ENCODE measurements around the gene ELMOD3. TPM values are rescaled to one million over a fixed set of nuclear protein-coding genes. Genes with fewer than 3 reads are reported as not detected.
A peak's percentile ranks its signal among the peaks of the same experiment; 100 is the strongest.
"Not testable (repeated sequence)": the region's sequence is repeated elsewhere in the genome, so short reads cannot be mapped to it uniquely, and the experiment has no call there.

The ELMOD3 gene
- total RNA-seq, 1 donor from 2014 or later: 14.3 TPM

DNA sequence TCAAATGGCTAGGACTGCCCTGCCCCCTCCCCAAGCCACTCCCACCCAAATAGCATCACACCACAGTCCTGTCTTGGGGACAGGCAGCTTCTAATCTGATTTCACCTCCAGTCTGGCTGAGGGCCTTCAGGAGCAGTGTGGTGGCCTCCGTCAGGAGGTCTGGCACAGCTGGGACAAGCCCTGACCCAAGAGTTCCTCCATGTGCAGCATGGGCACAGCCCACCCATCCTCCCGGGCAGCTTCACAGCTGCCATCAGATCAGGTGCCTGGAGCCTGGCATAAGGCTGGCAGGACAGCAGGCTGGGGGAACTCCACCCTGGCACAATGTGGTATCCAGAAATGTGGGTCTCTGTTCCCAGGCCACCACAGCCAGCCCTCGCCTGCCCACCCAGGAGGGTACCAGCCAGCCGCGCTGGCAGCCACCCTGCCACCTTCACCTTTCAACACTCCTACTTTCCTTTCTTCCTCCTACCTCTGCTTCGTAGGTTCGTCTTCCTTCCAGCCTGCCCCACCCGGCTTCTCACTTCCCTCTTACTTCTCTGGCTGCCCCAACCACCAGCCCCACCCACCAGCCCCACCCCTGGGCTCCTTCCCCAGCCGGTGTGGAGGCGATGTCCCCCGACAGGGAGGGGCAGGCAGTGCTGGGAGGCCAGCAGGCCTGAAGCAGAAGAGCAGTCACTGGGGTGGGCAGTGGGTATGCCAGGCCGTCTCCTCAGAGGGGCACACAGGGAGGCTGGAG lies 55.4 kb downstream of the ELMOD3 start, which contains the start of gene CAPG:
Gene CAPG (minus strand): TSS at position 522 of the 739 bp plus-strand sequence. CDS start 8,221 bp downstream, outside the sequence.
- Mint-ChIP-seq H3K9me3 (ENCODE audit: low read depth) (no peaks in the 10 kb centered on the region), H3K27me3 (ENCODE audit: low read depth) (no peaks in the 10 kb centered on the region), H3K4me3 (ENCODE audit: unreplicated experiment) (no peak within 1 kb of the TSS), H3K4me1 (ENCODE audit: low read depth) (peaks cover 57% of the 10 kb centered on the region), H3K36me3 (ENCODE audit: low read depth) (no peaks in the 10 kb centered on the region), H3K27ac (ENCODE audit: unreplicated experiment) (peak within 1 kb of the TSS; percentile 54)
- DNase-seq (ENCODE audit: low spot score): no peak
- TF ChIP-seq, protein P1, sequence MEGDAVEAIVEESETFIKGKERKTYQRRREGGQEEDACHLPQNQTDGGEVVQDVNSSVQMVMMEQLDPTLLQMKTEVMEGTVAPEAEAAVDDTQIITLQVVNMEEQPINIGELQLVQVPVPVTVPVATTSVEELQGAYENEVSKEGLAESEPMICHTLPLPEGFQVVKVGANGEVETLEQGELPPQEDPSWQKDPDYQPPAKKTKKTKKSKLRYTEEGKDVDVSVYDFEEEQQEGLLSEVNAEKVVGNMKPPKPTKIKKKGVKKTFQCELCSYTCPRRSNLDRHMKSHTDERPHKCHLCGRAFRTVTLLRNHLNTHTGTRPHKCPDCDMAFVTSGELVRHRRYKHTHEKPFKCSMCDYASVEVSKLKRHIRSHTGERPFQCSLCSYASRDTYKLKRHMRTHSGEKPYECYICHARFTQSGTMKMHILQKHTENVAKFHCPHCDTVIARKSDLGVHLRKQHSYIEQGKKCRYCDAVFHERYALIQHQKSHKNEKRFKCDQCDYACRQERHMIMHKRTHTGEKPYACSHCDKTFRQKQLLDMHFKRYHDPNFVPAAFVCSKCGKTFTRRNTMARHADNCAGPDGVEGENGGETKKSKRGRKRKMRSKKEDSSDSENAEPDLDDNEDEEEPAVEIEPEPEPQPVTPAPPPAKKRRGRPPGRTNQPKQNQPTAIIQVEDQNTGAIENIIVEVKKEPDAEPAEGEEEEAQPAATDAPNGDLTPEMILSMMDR (IDR thresholded peaks at IDR 0.05): no peak

DNA sequence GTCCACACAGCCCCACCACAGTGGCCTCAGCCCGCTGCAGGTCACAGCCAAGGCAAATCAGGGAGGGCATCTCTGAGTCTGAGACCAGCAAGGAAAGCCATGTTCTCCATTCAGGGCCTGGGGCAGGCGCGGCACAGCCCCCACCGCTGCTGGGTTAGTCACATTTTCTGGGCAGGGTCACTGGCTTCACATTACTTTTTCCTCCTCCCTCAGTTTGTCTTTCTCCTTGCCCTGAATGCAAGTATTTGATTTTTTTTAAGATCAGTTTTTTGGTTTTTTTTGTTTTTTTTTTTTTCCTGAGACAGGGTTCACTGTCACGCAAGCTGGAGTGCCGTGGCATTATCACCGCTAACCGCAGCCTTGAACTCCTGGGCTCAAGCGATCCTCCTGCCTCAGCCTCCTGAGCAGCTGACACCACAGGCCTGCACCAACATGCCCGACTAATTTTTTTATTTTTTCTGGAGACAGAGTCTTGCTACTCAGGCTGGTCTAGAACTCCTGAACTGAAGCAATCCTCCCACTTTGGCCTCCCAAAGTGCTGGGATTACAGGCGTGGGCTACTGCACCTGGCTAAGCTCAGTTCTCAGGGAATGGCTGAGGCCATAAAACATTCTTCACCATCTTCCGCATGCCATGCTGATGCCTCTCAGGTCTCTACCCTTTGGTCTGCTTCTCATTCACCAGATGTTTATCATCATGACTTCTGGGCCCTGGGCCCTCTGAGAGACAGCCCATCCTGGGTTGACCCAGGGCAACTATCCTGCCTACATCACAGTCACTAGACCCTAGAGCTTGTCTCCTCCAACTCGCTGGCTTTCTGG lies 56.2 kb downstream of the ELMOD3 start:
- TF ChIP-seq, protein P1 (IDR thresholded peaks at IDR 0.05): no peak
- Mint-ChIP-seq H3K4me3 (ENCODE audit: unreplicated experiment) (no peak overlapping the region), H3K4me1 (ENCODE audit: low read depth) (peaks cover 50% of the 10 kb centered on the region), H3K27ac (ENCODE audit: unreplicated experiment) (no peak overlapping the region), H3K36me3 (ENCODE audit: low read depth) (no peaks in the 10 kb centered on the region), H3K27me3 (ENCODE audit: low read depth) (no peaks in the 10 kb centered on the region), H3K9me3 (ENCODE audit: low read depth) (no peaks in the 10 kb centered on the region)
- DNase-seq (ENCODE audit: low spot score): no peak

DNA sequence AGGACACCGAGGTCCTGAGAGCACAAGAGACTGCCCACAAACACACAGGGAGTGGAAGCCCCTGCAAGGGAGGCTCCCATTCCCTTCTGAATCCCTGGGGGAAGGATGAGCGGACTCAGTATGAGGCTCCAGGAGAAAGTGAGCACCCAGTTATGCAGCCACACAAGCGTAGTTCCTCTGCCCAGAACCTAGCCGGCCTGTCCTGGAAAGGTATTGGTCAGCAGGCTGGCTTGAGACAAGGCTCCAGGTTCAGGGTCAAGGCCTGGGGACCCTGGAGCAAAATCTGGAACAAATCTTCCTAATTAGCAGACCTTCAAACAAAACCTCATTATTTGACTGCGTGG lies 56.8 kb downstream of the ELMOD3 start:
- no peak for DNase-seq (ENCODE audit: low spot score)
- no peak overlapping the region for H3K4me3 Mint-ChIP-seq (ENCODE audit: unreplicated experiment)
- H3K36me3 Mint-ChIP-seq (ENCODE audit: low read depth): no peaks in the 10 kb centered on the region
- H3K4me1 Mint-ChIP-seq (ENCODE audit: low read depth): peaks cover 45% of the 10 kb centered on the region
- no peaks in the 10 kb centered on the region for H3K27me3 Mint-ChIP-seq (ENCODE audit: low read depth)
- TF ChIP-seq, protein P1 (IDR thresholded peaks at IDR 0.05): no peak
- H3K9me3 Mint-ChIP-seq (ENCODE audit: low read depth): no peaks in the 10 kb centered on the region
- H3K27ac Mint-ChIP-seq (ENCODE audit: unreplicated experiment): no peak overlapping the region

DNA sequence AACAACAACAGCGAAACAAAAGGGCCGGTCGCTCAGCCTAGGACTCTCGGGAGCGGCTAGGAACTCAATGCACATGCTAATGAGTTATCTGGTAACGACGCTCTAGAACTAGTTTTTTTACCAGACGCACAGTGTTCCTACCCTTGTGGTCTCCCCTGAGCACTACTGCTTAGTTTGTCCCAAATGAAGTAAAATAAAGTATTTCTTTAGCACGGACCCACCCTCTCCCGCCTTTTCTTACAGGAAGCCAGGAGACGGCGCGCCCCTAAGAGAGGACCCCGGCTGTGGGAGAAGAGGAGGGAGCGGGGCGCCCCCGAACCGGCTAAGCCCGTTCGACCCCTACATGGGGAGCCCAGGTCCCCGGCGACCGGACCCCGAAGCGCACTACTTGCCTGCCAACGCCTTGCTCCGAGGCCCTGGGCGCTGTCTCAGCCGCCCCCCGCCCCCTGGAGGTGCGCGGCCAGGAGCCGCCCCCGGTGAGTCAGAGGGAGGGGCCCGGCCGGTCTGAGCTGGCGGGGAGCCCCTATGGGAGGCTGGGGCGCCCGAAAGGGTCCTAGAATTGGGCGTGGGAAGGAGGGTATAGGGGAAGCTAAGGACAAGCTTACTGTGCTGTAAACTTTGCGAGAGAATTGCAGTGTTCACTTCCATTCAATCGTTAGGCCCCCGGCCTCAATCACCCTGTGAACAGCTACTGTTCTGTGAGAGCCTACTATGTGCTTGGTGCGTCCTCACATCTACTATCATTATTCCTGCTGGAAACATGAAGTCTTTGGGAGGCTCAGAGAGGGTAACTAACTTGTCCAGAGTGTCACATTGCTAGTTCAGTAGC lies 59.2 kb downstream of the ELMOD3 start:
- Mint-ChIP-seq H3K36me3 (ENCODE audit: low read depth) (no peaks in the 10 kb centered on the region), H3K4me1 (ENCODE audit: low read depth) (peaks cover 41% of the 10 kb centered on the region), H3K9me3 (ENCODE audit: low read depth) (no peaks in the 10 kb centered on the region), H3K27ac (ENCODE audit: unreplicated experiment) (peak overlapping the region; percentile 85), H3K4me3 (ENCODE audit: unreplicated experiment) (peak overlapping the region; percentile 87), H3K27me3 (ENCODE audit: low read depth) (no peaks in the 10 kb centered on the region)
- no peak for DNase-seq (ENCODE audit: low spot score)
- TF ChIP-seq, protein P1 (IDR thresholded peaks at IDR 0.05): peak; percentile 52

DNA sequence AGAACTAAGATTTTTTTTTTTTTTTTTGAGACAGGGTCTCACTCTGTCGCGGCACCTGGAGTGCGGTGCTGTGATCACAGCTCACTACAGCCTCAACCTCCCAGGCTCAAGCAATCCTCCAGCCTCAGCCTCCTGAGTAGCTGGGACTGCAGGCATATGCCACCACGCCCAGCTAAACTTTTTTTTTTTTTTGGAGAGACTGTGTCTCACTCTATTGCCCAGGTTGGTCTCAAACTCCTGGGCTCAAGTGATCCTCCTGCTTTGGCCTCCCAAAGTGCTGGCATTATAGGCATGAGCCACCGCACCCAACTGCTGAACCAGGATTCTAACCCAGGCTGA lies 59.8 kb downstream of the ELMOD3 start:
- not testable (repeated sequence) for H3K4me3 Mint-ChIP-seq (ENCODE audit: unreplicated experiment); H3K27me3 Mint-ChIP-seq (ENCODE audit: low read depth); H3K27ac Mint-ChIP-seq (ENCODE audit: unreplicated experiment); DNase-seq (ENCODE audit: low spot score); H3K36me3 Mint-ChIP-seq (ENCODE audit: low read depth); H3K9me3 Mint-ChIP-seq (ENCODE audit: low read depth)
- peaks cover 43% of the 10 kb centered on the region for H3K4me1 Mint-ChIP-seq (ENCODE audit: low read depth)

Measured in chondrocyte (in vitro differentiated cells).